Superior temporal gyrus (tissue), 1 donor: ENCODE measurements around the gene CAMK4.

Experiments used
- DNase-seq: peaks from one replicate; pipeline ENCODE4 v3.0.0-alpha.2; 2016; ENCODE audit errors: extremely low spot score

Gene CAMK4

GRCh38 chr5:111229221-111229835 lies 5.1 kb downstream of the CAMK4 start:
- DNase-seq = no peak

- peak; percentile 38 for DNase-seq
Measured at GRCh38 chr5:111229871-111230810, 6.0 kb downstream of the CAMK4 start.

DNA sequence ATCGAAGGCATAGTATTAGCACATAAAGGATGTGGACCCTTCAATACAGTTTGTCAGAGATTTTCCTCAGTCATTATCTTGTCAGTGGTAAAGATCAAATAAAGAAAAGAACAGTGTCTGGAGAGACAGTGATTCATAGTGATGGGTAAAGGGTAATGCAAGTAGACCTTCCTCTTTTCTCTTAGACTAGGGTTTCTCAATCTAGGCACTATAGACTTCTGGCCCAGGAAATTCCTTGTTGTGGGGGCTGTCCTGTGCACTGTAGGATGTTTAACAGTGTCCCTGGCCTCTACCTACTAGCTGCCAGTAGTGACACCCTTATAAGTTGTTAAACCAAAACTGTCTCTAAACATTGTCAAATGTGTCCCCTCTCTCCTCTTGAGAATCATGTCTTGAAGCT lies 6.9 kb downstream of the CAMK4 start:
- DNase-seq = peak; percentile 14

- DNase-seq = peak; percentile 9
Measured at GRCh38 chr5:111232311-111233051, 8.3 kb downstream of the CAMK4 start.

GRCh38 chr5:111233052-111233374 lies 8.8 kb downstream of the CAMK4 start:
- no peak for DNase-seq

GRCh38 chr5:111234125-111234524 lies 9.9 kb downstream of the CAMK4 start:
- no peak for DNase-seq

- DNase-seq = no peak
Measured at GRCh38 chr5:111235635-111236034, 11.5 kb downstream of the CAMK4 start.

DNA sequence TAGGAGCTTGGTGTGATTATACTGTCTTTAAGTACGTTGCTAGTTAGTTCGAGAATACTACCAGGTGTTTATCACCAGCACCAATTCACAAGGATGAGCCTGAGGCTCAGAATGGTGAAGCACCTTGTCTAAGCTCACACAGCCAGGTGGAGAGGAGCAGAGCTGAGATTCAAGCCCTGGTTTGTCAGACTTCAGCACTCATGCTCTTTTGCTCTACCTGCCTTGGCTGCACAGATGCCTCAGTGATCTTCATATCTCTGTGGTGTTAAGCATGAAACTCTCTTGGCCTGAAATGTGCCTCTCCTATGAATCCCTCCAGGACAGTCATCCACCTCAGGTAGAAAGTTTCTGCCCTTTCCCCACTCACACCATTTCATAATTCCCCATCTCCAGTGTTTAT lies 12.2 kb downstream of the CAMK4 start:
- peak; percentile 11 for DNase-seq

- DNase-seq = peak; percentile 15
Measured at GRCh38 chr5:111236995-111237394, 12.8 kb downstream of the CAMK4 start.

- peak; percentile 15 for DNase-seq
Measured at GRCh38 chr5:111237470-111237869, 13.3 kb downstream of the CAMK4 start.

GRCh38 chr5:111238431-111239225 lies 14.4 kb downstream of the CAMK4 start:
- DNase-seq = no peak

DNA sequence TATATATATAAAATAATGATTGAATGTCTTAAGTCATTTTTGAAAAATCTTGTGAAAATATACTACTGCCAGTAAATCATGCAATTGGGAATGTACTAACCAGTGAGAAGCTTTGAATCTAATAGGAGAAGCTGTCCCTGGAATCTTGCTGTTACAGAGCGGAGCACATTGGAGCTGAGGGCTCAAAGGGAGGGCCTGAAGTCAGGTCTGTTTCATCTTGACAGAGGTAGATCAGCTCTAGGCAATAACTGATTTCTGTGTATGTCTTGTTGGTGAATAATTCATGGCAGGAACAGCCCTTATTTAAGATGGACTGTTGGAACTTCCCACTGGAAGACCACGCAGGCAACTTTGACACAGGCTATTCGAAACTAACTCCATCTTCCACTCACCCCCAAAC lies 17.5 kb downstream of the CAMK4 start:
- peak; percentile 14 for DNase-seq

- no peak for DNase-seq
Measured at GRCh38 chr5:111242606-111243005, 18.4 kb downstream of the CAMK4 start.

DNA sequence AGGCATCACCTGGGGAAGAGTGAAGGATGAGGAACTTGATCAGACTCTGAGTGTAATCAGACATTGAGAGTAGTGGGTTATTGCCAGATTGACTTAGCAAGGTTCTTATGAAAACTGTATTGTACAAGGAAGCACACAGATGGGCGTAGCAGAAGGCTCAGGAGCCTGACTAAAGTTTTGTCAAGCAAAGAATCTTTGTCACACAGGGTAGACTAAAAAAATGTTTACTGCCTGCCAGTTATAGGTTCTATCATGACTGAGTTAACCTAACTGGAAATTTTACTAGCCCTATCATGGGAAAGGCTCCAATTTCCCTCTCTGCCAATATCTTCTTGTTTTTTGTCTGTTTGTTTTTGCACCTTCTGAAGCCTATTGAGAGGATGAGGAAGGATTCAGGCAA lies 19.1 kb downstream of the CAMK4 start:
- DNase-seq = no peak

DNA sequence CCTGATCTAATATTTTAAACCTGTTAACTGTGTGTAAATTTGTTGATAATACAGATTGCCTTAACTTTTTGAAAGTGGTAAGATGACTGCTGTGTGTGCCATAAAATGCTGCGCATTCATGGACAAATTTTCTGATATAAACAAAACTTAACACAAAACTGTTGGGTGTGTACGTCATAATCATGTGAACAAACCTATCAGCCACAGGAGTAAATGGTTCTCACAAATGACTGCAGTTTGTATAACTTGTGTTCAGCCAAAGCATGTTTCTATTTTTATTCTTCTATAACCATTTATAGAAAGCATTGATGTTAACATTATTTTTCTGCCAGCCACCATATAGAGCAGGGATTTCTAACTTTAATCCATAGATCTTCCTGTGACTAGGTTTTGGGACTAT lies 21.5 kb downstream of the CAMK4 start:
- DNase-seq = peak; percentile 16

- no peak for DNase-seq
Measured at GRCh38 chr5:111246459-111246858, 22.3 kb downstream of the CAMK4 start.

DNA sequence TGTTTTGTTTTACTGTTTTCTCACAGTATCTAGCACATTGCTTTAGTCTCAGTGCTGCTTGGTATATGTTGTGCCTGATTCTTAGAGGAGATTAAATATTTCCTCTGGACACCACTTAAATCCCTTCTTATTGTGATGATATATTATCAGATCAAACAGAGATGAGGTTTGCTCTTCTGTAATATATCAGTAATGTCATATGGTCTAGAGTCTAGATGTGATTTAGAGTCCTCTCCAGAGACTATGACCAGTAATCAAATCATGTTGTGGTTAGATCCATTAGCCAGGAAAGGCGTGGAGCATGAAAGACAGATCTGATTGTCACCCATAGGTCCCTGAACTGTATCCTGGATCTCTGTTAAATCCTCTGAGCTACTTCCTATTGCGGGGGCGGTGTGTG lies 24.4 kb downstream of the CAMK4 start:
- DNase-seq = no peak

GRCh38 chr5:111251921-111252320 lies 27.7 kb downstream of the CAMK4 start:
- no peak for DNase-seq

GRCh38 chr5:111252799-111253545 lies 28.8 kb downstream of the CAMK4 start:
- no peak for DNase-seq

- no peak for DNase-seq
Measured at GRCh38 chr5:111254613-111255012, 30.4 kb downstream of the CAMK4 start.

DNA sequence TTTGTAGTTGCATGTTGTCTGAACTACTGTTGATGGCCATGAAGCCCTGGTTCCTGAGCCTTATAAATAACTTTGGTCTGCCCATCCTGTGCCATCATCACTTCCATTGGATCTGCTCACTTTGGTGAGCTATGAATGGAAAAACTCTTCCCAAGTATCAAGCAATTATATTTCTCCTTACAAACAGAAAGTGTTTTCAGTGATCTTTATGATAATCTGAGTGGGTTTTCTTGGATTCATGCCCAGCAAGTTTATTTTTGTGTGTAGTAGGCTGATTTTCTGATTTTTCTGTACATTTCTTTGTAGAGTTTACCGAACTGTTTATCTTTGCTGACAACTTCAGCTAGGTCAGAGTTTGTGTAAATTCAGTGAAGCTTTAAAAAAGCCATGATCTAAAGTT lies 31.0 kb downstream of the CAMK4 start:
- no peak for DNase-seq
